HG02981 (cell line): ENCODE data around the gene SLC44A4.
"Not testable (repeated sequence)": the region's sequence is repeated elsewhere in the genome, so short reads cannot be mapped to it uniquely, and the experiment has no call there.

Experiments used
- ATAC-seq: cut with Tn5 transposase; IDR thresholded peaks from one replicate; pipeline ENCODE4 v1.9.1; 2021; ENCODE audit warnings: mild to moderate bottlenecking, moderate library complexity; ENCODE audit not compliant: unreplicated experiment

Gene SLC44A4

DNA sequence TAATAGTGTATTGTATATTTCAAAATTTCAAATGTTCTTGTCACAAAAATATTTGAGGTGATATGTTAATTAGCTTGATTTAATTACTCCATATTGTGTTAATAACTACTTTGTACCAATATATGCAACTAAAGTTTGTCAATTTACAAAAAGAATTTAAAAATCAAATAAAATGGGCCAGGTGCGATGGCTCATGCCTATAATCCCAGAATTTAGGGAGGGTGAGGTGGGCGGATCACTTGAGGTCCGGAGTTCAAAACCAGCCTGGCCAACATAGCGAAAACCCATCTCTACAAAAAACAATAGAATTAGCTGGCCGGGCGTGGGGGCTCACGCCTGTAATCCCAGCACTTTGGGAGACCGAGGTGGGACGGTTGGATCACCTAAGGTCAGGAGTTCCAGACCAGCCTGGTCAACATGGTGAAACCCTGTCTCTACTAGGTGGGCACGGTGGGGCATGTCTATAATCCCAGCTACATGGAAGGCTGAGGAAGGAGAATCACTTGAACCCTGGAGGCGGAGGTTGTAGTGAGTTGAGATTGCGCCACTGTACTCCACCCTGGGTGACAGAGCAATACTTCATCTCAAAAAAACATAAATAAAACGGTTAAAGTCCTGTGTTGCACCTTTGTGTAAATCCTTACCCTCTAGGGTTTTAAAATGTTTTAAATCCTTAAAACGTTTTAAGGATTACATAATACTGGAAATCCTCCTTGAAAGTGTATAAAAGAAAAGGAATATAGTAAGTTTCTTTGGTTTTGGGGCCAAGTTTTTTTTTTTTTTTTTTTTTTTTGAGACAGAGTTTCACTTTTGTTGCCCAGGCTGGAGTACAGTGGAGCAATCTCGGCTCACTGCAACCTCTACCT, 47.2 kb downstream of the SLC44A4 start:
- ATAC-seq: no peak

GRCh38 chr6:31830886-31831335, 47.9 kb downstream of the SLC44A4 start:
- no peak for ATAC-seq

- no peak for ATAC-seq
Observed at GRCh38 chr6:31829633-31830283, 49.0 kb downstream of the SLC44A4 start.

DNA sequence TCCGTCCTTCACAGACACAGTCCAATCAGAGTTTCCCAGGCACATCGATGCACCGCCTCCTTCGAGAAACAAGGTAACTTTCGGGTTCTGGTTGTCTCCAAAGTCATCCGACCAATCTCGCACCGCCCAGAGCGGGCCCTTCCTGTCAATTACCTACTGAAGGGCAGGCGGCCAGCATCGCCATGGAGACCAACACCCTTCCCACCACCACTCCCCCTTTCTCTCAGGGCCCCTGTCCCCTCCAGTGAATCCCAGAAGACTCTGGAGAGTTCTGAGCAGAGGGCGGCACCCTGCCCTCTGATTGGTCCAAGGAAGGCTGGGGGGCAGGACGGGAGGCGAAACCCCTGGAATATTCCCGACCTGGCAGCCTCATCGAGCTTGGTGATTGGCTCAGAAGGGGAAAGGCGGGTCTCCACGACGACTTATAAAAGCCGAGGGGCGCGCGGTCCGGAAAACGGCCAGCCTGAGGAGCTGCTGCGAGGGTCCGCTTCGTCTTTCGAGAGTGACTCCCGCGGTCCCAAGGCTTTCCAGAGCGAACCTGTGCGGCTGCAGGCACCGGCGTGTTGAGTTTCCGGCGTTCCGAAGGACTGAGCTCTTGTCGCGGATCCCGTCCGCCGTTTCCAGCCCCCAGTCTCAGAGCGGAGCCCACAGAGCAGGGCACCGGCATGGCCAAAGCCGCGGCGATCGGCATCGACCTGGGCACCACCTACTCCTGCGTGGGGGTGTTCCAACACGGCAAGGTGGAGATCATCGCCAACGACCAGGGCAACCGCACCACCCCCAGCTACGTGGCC, 51.3 kb downstream of the SLC44A4 start, which contains the start of gene HSPA1B:
Gene HSPA1B, plus strand, starts transcription at position 453 of the 794 bp plus-strand sequence. Its CDS starts 213 bp downstream, at position 666.
- peak; percentile 62 for ATAC-seq

- peak; percentile 7 for ATAC-seq
Observed at GRCh38 chr6:31826793-31827285, 52.0 kb downstream of the SLC44A4 start.

DNA sequence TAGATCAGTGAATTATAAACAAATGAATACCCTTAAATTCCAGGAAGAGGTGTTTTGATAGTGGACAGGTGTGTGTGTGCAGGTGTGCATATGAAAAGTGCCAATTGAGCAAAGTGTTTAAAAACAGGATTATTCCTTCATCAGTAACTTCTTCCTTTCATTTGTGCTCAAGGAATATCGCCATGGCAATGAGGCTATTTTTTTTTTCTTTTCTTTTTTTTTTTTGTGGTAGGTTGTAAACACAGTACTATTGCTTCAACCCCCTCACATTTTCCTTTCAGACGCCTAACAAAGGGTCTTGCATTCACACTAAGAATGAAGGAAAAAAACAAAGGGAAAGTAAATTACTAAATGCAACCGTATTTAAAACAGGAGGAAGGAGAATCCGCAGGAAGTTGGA, 53.2 kb downstream of the SLC44A4 start:
- no peak for ATAC-seq

DNA sequence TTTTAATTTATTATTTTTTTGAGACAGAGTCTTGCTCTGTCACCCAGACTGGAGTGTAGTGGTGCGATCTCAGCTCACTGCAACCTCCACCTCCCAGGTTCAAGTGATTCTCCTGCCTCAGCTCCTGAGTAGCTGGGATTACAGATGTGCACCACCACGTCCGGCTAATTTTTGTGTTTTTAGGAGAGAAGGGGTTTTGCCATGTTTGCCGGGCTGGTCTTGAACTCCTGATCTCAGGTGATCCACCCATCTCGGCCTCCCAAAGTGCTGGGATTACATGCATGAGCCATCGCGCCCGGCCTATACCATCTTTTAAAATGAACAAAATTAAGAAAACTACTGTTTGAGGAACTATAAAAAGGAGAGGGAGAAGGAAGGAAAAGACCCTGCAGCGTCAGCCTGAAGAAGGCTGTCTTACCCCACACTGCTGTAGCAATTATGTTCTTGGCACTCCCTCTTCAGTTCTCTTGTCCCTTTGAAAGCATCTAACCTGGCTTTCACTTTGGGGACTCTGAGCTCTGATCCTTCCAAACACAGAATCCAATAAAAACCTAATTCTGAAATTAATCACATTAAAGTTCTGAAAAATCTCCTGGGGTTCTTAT, 55.1 kb downstream of the SLC44A4 start:
- not testable (repeated sequence) for ATAC-seq

GRCh38 chr6:31822036-31822821, 56.6 kb downstream of the SLC44A4 start:
- ATAC-seq: no peak

DNA sequence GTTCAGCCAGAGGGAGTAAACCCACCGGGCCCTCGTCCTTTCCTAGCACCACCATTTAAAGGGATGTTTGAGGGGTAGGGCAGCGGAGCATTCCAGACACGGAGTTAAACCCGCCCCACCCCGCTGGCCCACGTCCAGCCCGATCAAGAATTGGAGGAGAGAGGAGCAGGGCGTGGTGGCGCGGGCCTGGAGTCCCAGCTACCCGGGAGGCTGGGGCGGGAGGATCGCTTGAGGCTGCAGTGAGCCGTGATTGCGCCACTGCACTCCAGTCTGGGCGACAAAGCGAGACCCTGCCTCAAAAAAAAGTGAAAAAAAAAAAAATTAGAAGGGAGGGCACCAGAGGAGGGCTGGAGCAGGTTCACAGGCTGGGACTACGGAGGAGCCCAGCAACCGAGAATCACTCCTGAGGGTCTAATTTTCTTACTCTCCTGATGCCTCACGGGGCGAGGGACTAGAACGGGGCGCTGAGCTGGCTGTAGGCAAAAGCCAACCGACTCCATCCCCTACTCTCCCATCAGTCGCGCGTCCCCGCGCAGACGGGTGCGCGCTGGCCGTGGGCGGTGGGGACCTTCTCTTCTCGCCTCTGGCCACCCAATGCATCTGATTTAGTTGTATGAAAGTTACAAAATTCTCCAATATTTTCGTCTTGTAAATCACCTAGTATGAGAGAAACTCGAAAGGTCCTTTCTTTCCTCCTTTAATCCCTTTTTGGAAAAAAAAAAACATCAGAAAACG, 57.3 kb downstream of the SLC44A4 start:
- ATAC-seq: no peak

- ATAC-seq: not testable (repeated sequence)
Observed at GRCh38 chr6:31820399-31820798, 58.4 kb downstream of the SLC44A4 start.

GRCh38 chr6:31819871-31820299, 58.9 kb downstream of the SLC44A4 start:
- ATAC-seq: no peak

- not testable (repeated sequence) for ATAC-seq
Observed at GRCh38 chr6:31817929-31818511, 60.8 kb downstream of the SLC44A4 start.

DNA sequence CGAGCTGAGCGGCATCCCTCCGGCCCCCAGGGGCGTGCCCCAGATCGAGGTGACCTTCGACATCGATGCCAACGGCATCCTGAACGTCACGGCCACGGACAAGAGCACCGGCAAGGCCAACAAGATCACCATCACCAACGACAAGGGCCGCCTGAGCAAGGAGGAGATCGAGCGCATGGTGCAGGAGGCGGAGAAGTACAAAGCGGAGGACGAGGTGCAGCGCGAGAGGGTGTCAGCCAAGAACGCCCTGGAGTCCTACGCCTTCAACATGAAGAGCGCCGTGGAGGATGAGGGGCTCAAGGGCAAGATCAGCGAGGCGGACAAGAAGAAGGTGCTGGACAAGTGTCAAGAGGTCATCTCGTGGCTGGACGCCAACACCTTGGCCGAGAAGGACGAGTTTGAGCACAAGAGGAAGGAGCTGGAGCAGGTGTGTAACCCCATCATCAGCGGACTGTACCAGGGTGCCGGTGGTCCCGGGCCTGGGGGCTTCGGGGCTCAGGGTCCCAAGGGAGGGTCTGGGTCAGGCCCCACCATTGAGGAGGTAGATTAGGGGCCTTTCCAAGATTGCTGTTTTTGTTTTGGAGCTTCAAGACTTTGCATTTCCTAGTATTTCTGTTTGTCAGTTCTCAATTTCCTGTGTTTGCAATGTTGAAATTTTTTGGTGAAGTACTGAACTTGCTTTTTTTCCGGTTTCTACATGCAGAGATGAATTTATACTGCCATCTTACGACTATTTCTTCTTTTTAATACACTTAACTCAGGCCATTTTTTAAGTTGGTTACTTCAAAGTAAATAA, 61.5 kb downstream of the SLC44A4 start:
- not testable (repeated sequence) for ATAC-seq

GRCh38 chr6:31815025-31815838, 63.6 kb downstream of the SLC44A4 start, which contains the start of the genes HSPA1A and HSPA1L:
Gene HSPA1A, plus strand, starts transcription at chr6:31815543. Its CDS starts 214 bp downstream, at chr6:31815757.
Gene HSPA1L, minus strand, starts transcription at chr6:31815283. Its CDS starts 3,311 bp downstream, at chr6:31811972.
- no peak for ATAC-seq

DNA sequence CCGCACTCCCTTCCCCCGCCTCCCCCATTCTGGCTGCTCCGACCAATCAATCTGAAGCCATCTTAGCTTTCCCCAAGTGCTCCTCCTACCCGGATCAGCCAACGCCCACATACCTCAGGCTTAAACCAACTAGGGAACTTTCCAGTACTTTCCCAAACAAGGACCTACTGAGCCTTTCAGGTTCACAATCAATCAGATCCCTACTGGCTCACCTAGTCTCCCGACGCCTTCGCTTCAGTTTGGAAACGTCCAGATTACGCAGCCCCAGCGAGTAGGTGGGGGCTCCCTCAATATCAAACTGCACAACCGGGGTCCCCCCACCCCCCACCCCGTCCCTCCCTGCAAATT, 64.1 kb downstream of the SLC44A4 start:
- peak; percentile 41 for ATAC-seq

GRCh38 chr6:31813465-31813849, 65.3 kb downstream of the SLC44A4 start:
- ATAC-seq: no peak
